Neural cell (in vitro differentiated cells): Measurements from ENCODE around the gene SPTBN2.

ENCODE experiments used
- EZH2 ChIP-seq: fragments of 200-600, 300-800 bp; shearing (Covaris generic), sonication (generic); IDR thresholded peaks from 2 replicates; pipeline ENCODE4 v1.6.1; 2014; ENCODE audit warnings: antibody characterized with exemption, low read length, borderline replicate concordance, mild to moderate bottlenecking; ENCODE audit not compliant: insufficient read depth, poor library complexity, severe bottlenecking
- MXI1 ChIP-seq: fragments of 450-650 bp; conservative IDR thresholded peaks from 2 replicates; pipeline ENCODE4 v1.6.1; 2014; ENCODE audit warnings: antibody characterized with exemption, mild to moderate bottlenecking; ENCODE audit not compliant: poor library complexity, severe bottlenecking
- RAD21 ChIP-seq: fragments of 450-650 bp; conservative IDR thresholded peaks from 2 replicates; pipeline ENCODE4 v1.6.1; 2014; ENCODE audit warnings: antibody characterized with exemption, mild to moderate bottlenecking, moderate library complexity
- TF ChIP-seq, protein P1 (sequence below): fragments of 450-650 bp; IDR thresholded peaks from 2 replicates; pipeline ENCODE4 v1.5.1; 2014; ENCODE audit warnings: antibody characterized with exemption, mild to moderate bottlenecking, moderate library complexity; ENCODE audit not compliant: poor library complexity, severe bottlenecking
- TF ChIP-seq, protein P2 (sequence below): IDR thresholded peaks from 2 replicates; pipeline ENCODE4 v1.6.1; 2012; ENCODE audit warnings: borderline replicate concordance

DNA sequence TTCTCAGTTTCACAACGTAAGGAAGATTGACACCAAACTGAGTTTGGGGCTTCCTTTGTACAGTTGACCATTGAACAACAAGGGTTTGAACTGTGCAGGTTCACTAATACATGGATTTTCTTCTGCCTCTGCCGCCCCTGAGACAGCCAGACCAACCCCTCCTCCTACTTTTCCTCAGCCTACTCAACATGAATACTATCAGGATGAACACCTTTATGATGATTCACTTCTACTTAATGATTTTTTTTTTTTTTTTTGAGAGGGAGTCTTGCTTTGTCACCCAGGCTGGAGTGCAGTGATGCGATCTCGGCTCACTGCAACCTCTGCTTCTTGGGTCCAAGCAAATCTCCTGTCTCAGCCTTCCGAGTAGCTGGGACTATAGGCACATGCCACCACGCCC, 75.9 kb downstream of the SPTBN2 start:
- TF ChIP-seq EZH2 = no peak
- TF ChIP-seq, protein P1, sequence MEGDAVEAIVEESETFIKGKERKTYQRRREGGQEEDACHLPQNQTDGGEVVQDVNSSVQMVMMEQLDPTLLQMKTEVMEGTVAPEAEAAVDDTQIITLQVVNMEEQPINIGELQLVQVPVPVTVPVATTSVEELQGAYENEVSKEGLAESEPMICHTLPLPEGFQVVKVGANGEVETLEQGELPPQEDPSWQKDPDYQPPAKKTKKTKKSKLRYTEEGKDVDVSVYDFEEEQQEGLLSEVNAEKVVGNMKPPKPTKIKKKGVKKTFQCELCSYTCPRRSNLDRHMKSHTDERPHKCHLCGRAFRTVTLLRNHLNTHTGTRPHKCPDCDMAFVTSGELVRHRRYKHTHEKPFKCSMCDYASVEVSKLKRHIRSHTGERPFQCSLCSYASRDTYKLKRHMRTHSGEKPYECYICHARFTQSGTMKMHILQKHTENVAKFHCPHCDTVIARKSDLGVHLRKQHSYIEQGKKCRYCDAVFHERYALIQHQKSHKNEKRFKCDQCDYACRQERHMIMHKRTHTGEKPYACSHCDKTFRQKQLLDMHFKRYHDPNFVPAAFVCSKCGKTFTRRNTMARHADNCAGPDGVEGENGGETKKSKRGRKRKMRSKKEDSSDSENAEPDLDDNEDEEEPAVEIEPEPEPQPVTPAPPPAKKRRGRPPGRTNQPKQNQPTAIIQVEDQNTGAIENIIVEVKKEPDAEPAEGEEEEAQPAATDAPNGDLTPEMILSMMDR = no peak
- TF ChIP-seq MXI1 = no peak
- TF ChIP-seq, protein P2, sequence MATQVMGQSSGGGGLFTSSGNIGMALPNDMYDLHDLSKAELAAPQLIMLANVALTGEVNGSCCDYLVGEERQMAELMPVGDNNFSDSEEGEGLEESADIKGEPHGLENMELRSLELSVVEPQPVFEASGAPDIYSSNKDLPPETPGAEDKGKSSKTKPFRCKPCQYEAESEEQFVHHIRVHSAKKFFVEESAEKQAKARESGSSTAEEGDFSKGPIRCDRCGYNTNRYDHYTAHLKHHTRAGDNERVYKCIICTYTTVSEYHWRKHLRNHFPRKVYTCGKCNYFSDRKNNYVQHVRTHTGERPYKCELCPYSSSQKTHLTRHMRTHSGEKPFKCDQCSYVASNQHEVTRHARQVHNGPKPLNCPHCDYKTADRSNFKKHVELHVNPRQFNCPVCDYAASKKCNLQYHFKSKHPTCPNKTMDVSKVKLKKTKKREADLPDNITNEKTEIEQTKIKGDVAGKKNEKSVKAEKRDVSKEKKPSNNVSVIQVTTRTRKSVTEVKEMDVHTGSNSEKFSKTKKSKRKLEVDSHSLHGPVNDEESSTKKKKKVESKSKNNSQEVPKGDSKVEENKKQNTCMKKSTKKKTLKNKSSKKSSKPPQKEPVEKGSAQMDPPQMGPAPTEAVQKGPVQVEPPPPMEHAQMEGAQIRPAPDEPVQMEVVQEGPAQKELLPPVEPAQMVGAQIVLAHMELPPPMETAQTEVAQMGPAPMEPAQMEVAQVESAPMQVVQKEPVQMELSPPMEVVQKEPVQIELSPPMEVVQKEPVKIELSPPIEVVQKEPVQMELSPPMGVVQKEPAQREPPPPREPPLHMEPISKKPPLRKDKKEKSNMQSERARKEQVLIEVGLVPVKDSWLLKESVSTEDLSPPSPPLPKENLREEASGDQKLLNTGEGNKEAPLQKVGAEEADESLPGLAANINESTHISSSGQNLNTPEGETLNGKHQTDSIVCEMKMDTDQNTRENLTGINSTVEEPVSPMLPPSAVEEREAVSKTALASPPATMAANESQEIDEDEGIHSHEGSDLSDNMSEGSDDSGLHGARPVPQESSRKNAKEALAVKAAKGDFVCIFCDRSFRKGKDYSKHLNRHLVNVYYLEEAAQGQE = no peak
- TF ChIP-seq RAD21 = no peak
